Measurements from ENCODE around the gene STMN1. TPM values are rescaled to one million over a fixed set of nuclear protein-coding genes. Genes with fewer than 3 reads are reported as not detected.

STMN1 gene
- polyA plus RNA-seq, 1 donor from 2014 or later, result 1,950 TPM

DNA sequence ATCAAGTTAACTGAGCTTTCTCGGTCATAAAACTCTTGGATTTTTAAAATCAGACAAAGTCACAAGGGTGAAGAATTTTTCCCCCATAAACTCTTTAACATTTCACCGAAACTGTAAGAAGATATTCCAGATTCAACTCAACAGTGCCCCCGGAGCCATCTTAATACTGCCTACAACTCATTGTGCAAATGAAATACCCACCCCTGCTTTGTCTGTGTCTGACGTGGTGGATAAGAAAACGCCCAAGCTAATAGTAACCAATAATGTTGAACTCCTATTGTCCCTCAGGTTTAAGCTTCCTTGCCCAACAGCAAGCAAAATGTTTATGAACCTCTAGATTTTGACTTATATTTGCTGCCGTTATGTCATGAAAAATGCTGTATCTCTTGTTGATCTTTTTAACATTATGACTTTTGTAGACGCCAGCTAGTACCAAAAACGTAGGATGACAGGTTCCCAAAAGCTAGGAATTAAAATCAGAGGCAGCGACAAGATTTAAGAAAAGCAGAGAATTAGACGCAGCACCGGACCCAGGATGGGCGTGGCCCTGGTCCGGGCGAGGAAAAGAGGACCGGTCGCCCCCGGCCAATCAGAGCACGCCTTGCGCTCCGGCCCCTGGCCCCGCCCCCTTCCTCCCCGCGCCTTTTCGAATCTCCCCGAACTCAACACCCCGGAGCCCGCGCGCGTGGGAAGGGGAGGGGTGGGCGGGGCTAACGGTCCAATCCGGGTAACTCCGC lies 1.1 kb downstream of the STMN1 start:
- no peak overlapping the region for H2AFZ ChIP-seq (ENCODE audit: low read depth, low read length)
- peak; percentile 8 for TF ChIP-seq POLR2AphosphoS5 (IDR thresholded peaks at IDR 0.05)
- TF ChIP-seq, protein P1, sequence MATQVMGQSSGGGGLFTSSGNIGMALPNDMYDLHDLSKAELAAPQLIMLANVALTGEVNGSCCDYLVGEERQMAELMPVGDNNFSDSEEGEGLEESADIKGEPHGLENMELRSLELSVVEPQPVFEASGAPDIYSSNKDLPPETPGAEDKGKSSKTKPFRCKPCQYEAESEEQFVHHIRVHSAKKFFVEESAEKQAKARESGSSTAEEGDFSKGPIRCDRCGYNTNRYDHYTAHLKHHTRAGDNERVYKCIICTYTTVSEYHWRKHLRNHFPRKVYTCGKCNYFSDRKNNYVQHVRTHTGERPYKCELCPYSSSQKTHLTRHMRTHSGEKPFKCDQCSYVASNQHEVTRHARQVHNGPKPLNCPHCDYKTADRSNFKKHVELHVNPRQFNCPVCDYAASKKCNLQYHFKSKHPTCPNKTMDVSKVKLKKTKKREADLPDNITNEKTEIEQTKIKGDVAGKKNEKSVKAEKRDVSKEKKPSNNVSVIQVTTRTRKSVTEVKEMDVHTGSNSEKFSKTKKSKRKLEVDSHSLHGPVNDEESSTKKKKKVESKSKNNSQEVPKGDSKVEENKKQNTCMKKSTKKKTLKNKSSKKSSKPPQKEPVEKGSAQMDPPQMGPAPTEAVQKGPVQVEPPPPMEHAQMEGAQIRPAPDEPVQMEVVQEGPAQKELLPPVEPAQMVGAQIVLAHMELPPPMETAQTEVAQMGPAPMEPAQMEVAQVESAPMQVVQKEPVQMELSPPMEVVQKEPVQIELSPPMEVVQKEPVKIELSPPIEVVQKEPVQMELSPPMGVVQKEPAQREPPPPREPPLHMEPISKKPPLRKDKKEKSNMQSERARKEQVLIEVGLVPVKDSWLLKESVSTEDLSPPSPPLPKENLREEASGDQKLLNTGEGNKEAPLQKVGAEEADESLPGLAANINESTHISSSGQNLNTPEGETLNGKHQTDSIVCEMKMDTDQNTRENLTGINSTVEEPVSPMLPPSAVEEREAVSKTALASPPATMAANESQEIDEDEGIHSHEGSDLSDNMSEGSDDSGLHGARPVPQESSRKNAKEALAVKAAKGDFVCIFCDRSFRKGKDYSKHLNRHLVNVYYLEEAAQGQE (IDR thresholded peaks at IDR 0.05; ENCODE audit: borderline replicate concordance), result peak; percentile 88
- peak; percentile 58 for TF ChIP-seq SMC3 (conservative IDR thresholded peaks at IDR 0.05; ENCODE audit: poor library complexity)
- TF ChIP-seq, protein P2, sequence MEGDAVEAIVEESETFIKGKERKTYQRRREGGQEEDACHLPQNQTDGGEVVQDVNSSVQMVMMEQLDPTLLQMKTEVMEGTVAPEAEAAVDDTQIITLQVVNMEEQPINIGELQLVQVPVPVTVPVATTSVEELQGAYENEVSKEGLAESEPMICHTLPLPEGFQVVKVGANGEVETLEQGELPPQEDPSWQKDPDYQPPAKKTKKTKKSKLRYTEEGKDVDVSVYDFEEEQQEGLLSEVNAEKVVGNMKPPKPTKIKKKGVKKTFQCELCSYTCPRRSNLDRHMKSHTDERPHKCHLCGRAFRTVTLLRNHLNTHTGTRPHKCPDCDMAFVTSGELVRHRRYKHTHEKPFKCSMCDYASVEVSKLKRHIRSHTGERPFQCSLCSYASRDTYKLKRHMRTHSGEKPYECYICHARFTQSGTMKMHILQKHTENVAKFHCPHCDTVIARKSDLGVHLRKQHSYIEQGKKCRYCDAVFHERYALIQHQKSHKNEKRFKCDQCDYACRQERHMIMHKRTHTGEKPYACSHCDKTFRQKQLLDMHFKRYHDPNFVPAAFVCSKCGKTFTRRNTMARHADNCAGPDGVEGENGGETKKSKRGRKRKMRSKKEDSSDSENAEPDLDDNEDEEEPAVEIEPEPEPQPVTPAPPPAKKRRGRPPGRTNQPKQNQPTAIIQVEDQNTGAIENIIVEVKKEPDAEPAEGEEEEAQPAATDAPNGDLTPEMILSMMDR (IDR thresholded peaks at IDR 0.05; ENCODE audit: poor library complexity, severe bottlenecking), result peak; percentile 56
- peak; percentile 51 for TF ChIP-seq RAD21 (conservative IDR thresholded peaks at IDR 0.05)
- no peak for TF ChIP-seq EP300 (conservative IDR thresholded peaks at IDR 0.05; ENCODE audit: poor library complexity, severe bottlenecking)
- TF ChIP-seq TAF1 (IDR thresholded peaks at IDR 0.05; ENCODE audit: low read depth), result no peak
- peak; percentile 74 for TF ChIP-seq MXI1 (conservative IDR thresholded peaks at IDR 0.05; ENCODE audit: poor library complexity, severe bottlenecking)
- H3K79me2 ChIP-seq (replicated peaks; ENCODE audit: insufficient read depth, low read length), result peaks cover 56% of the 10 kb centered on the region
- H3K4me2 ChIP-seq (ENCODE audit: low read length), result peak overlapping the region; percentile 95
- H3K27ac ChIP-seq (ENCODE audit: low read length), result peak overlapping the region; percentile 94
- H3K36me3 ChIP-seq (ENCODE audit: insufficient read depth, low read length), result peaks cover 9% of the 10 kb centered on the region
- H4K20me1 ChIP-seq (ENCODE audit: insufficient read depth), result peaks cover 30% of the 10 kb centered on the region
- peak overlapping the region; percentile 99 for H3K9ac ChIP-seq (ENCODE audit: low read length)
- H3F3A ChIP-seq (ENCODE audit: insufficient read depth, low read length, poor library complexity, severe bottlenecking), result no peaks in the 10 kb centered on the region
- H3K4me3 ChIP-seq (ENCODE audit: low read length), result peak overlapping the region; percentile 90
- H3K27me3 ChIP-seq (ENCODE audit: insufficient read depth, low read depth, low read length), result no peaks in the 10 kb centered on the region
- H3K9me3 ChIP-seq (ENCODE audit: low read length), result no peaks in the 10 kb centered on the region
- H3K9me2 ChIP-seq (ENCODE audit: insufficient read depth, low read length), result no peaks in the 10 kb centered on the region

DNA sequence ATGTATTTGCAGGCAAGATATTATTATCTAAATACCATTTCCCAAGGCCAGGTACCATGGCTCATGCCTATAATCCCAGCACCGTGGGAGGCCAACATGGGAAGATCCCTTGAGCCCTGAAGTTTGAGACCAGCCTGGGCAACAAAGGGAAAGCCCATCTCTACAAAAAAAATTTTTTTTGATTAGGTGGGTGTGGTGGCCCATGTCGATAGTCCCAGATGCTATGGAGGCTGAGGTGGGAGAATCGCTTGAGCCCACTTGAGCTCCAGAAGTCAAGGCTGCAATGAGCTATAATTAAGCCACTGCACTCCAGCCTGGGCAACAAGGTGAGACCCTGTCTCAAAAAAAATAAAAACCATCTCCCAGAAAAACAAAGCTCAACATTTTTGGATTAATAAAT lies 2.2 kb downstream of the STMN1 start:
- H3K79me2 ChIP-seq (replicated peaks; ENCODE audit: insufficient read depth, low read length), result peaks cover 67% of the 10 kb centered on the region

More for the DNA sequence above, 2.2 kb downstream of the STMN1 start:
- peak overlapping the region; percentile 95 for H3K4me2 ChIP-seq (ENCODE audit: low read length)
- peak overlapping the region; percentile 94 for H3K27ac ChIP-seq (ENCODE audit: low read length)
- H3F3A ChIP-seq (ENCODE audit: insufficient read depth, low read length, poor library complexity, severe bottlenecking), result no peaks in the 10 kb centered on the region
- no peak overlapping the region for H2AFZ ChIP-seq (ENCODE audit: low read depth, low read length)
- H3K9me3 ChIP-seq (ENCODE audit: low read length), result no peaks in the 10 kb centered on the region
- peaks cover 41% of the 10 kb centered on the region for H4K20me1 ChIP-seq (ENCODE audit: insufficient read depth)
- no peaks in the 10 kb centered on the region for H3K27me3 ChIP-seq (ENCODE audit: insufficient read depth, low read depth, low read length)
- H3K4me3 ChIP-seq (ENCODE audit: low read length), result peak overlapping the region; percentile 90
- no peaks in the 10 kb centered on the region for H3K9me2 ChIP-seq (ENCODE audit: insufficient read depth, low read length)
- peak overlapping the region; percentile 99 for H3K9ac ChIP-seq (ENCODE audit: low read length)
- H3K36me3 ChIP-seq (ENCODE audit: insufficient read depth, low read length), result peaks cover 14% of the 10 kb centered on the region
- no peak for TF ChIP-seq MXI1 (conservative IDR thresholded peaks at IDR 0.05; ENCODE audit: poor library complexity, severe bottlenecking)
- TF ChIP-seq EZH2 (IDR thresholded peaks at IDR 0.05; ENCODE audit: borderline replicate concordance, insufficient read depth, low read length, poor library complexity, severe bottlenecking), result no peak
